GM12865 (cell line): Measurements from ENCODE around the gene SPEM2.

ENCODE experiments used
- DNase-seq: peaks from one replicate; pipeline ENCODE4 v3.0.0; 2010; ENCODE audit warnings: low read depth
- H3K4me3 ChIP-seq: 2 replicates; pipeline ENCODE4 v1.5.1; 2011; ENCODE audit warnings: mild to moderate bottlenecking, low read depth, low read length, control low read depth
- CTCF ChIP-seq: IDR thresholded peaks from 2 replicates; pipeline ENCODE4 v1.5.1; 2011; ENCODE audit warnings: low read length, control low read depth, low read depth, inconsistent platforms; ENCODE audit not compliant: insufficient read depth; ENCODE audit errors: missing control alignments

SPEM2 gene

GRCh38 chr17:7408252-7408727 is 17.1 kb upstream of the SPEM2 start:
- H3K4me3 ChIP-seq = no peak overlapping the region
- no peak for DNase-seq
- no peak for TF ChIP-seq CTCF

- TF ChIP-seq CTCF = no peak
Observed at GRCh38 chr17:7408863-7409262, 16.6 kb upstream of the SPEM2 start.

GRCh38 chr17:7409716-7410115 is 15.7 kb upstream of the SPEM2 start:
- H3K4me3 ChIP-seq = no peak overlapping the region
- DNase-seq = no peak
- TF ChIP-seq CTCF = no peak

More at GRCh38 chr17:7408863-7409262, 16.6 kb upstream of the SPEM2 start:
- H3K4me3 ChIP-seq = no peak overlapping the region
- no peak for DNase-seq

GRCh38 chr17:7410634-7411426 is 14.6 kb upstream of the SPEM2 start:
- DNase-seq = no peak
- no peak for TF ChIP-seq CTCF
- H3K4me3 ChIP-seq = no peak overlapping the region

GRCh38 chr17:7411427-7411750 is 14.0 kb upstream of the SPEM2 start:
- no peak overlapping the region for H3K4me3 ChIP-seq
- DNase-seq = no peak
- TF ChIP-seq CTCF = no peak

GRCh38 chr17:7413346-7413985 is 11.9 kb upstream of the SPEM2 start:
- H3K4me3 ChIP-seq = no peak overlapping the region
- no peak for TF ChIP-seq CTCF
- DNase-seq = no peak

GRCh38 chr17:7414837-7415236 is 10.6 kb upstream of the SPEM2 start:
- DNase-seq = no peak
- TF ChIP-seq CTCF = no peak
- H3K4me3 ChIP-seq = no peak overlapping the region
